ENCODE measurements around the gene SHH. TPM values are rescaled to one million over a fixed set of nuclear protein-coding genes. Genes with fewer than 3 reads are reported as not detected.
A peak's percentile ranks its signal among the peaks of the same experiment; 100 is the strongest.

The SHH gene
- total RNA-seq, 1 experiment from 2014 or later = 0.26 TPM

- no peak for TF ChIP-seq PREB (CRISPR knock-in tag; IDR thresholded peaks at IDR 0.05; ENCODE audit: borderline replicate concordance)
- TF ChIP-seq ERG (CRISPR knock-in tag; IDR thresholded peaks at IDR 0.05) = no peak
- TF ChIP-seq ZBTB43 (CRISPR knock-in tag; IDR thresholded peaks at IDR 0.05) = no peak
- no peak for TF ChIP-seq NR1H2 (CRISPR knock-in tag; IDR thresholded peaks at IDR 0.05)
- TF ChIP-seq PRDM15 (CRISPR knock-in tag; IDR thresholded peaks at IDR 0.05) = no peak
- TF ChIP-seq IRF2 (CRISPR knock-in tag; IDR thresholded peaks at IDR 0.05; ENCODE audit: borderline replicate concordance, low read depth) = no peak
- TF ChIP-seq ZNF425 (CRISPR knock-in tag; conservative IDR thresholded peaks at IDR 0.05) = no peak
- no peak for TF ChIP-seq FOXJ3 (CRISPR knock-in tag; IDR thresholded peaks at IDR 0.05; ENCODE audit: borderline replicate concordance)
- TF ChIP-seq ZNF263 (CRISPR knock-in tag; IDR thresholded peaks at IDR 0.05; ENCODE audit: low read depth) = no peak
- TF ChIP-seq KAT7 (CRISPR knock-in tag; IDR thresholded peaks at IDR 0.05; ENCODE audit: borderline replicate concordance) = no peak
- no peak for TF ChIP-seq SMAD4 (CRISPR knock-in tag; IDR thresholded peaks at IDR 0.05)
- TF ChIP-seq NFYB (CRISPR knock-in tag; conservative IDR thresholded peaks at IDR 0.05; ENCODE audit: low read depth) = no peak
- TF ChIP-seq RELA (CRISPR knock-in tag; IDR thresholded peaks at IDR 0.05; ENCODE audit: borderline replicate concordance) = no peak
Measured at GRCh38 chr7:155813125-155813524, 862 bp upstream of the SHH start (continued).

- CTCF ChIA-PET = interaction anchor here (0.6 to 1.3 kb wide), 3 partner anchors 17 to 345 kb away, joined by 3 to 4 read pairs (median 3); partner anchors contain the start of gene RBM33
- no peak for DNase-seq (ENCODE audit: low spot score)
- peaks cover 92% of the 10 kb centered on the region for H3K27me3 Mint-ChIP-seq (ENCODE audit: low read depth)
Measured at GRCh38 chr7:155811560-155811894, 736 bp downstream of the SHH start.

More at GRCh38 chr7:155811560-155811894, 736 bp downstream of the SHH start:
- H3K27ac Mint-ChIP-seq = no peak overlapping the region
- H3K9me3 Mint-ChIP-seq = no peaks in the 10 kb centered on the region
- POLR2A ChIA-PET = interaction anchor here (1.3 kb wide), 1 partner anchor 8 kb away, joined by 3 read pairs; no protein-coding TSS in a partner anchor
- ATAC-seq = no peak
- no peaks in the 10 kb centered on the region for H3K36me3 Mint-ChIP-seq
- TF ChIP-seq E2F4 (CRISPR knock-in tag; IDR thresholded peaks at IDR 0.05; ENCODE audit: borderline replicate concordance, low read depth) (no peak), ZNF138 (CRISPR knock-in tag; conservative IDR thresholded peaks at IDR 0.05) (no peak), NFYB (CRISPR knock-in tag; conservative IDR thresholded peaks at IDR 0.05; ENCODE audit: low read depth) (no peak), ZNF423 (CRISPR knock-in tag; IDR thresholded peaks at IDR 0.05) (no peak), NR2C2 (CRISPR knock-in tag; IDR thresholded peaks at IDR 0.05) (no peak)
- peak overlapping the region; percentile 67 for H3K4me3 Mint-ChIP-seq
- H3K4me1 Mint-ChIP-seq = peaks cover 59% of the 10 kb centered on the region

Measured in WTC11 (cell line).